Neural progenitor cell (in vitro differentiated cells): Measurements from ENCODE around the gene GPR158.

ENCODE experiments used
- EZH2 ChIP-seq: fragments of 200-600 bp; sonication (generic); IDR thresholded peaks from 2 replicates; pipeline ENCODE4 v1.6.1; 2017; ENCODE audit warnings: antibody characterized with exemption, mild to moderate bottlenecking, moderate library complexity
- TF ChIP-seq, protein P1 (sequence below): fragments of 200-600 bp; sonication (generic); IDR thresholded peaks from 2 replicates; pipeline ENCODE4 v1.5.1; 2017; ENCODE audit warnings: antibody characterized with exemption, mild to moderate bottlenecking

DNA sequence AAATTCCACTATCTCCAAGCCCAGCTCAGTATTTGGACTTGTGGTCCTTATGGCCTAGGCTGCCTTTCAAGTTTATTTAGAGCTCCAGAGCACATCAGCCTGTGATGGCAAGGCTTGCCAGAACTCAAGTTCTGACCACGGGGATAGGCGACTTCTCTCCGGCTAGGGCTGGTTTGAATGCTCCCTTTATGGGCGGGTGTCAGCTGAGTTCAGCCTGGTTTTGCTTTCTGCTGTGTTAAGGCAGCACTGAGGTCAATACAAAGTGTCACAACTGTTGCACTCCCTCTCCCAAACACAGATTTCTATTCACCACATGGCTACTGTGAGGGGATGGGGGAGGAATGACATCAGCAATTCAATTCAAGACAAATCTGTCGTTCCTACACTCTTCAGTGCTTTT, 441.1 kb downstream of the GPR158 start:
- TF ChIP-seq, protein P1, sequence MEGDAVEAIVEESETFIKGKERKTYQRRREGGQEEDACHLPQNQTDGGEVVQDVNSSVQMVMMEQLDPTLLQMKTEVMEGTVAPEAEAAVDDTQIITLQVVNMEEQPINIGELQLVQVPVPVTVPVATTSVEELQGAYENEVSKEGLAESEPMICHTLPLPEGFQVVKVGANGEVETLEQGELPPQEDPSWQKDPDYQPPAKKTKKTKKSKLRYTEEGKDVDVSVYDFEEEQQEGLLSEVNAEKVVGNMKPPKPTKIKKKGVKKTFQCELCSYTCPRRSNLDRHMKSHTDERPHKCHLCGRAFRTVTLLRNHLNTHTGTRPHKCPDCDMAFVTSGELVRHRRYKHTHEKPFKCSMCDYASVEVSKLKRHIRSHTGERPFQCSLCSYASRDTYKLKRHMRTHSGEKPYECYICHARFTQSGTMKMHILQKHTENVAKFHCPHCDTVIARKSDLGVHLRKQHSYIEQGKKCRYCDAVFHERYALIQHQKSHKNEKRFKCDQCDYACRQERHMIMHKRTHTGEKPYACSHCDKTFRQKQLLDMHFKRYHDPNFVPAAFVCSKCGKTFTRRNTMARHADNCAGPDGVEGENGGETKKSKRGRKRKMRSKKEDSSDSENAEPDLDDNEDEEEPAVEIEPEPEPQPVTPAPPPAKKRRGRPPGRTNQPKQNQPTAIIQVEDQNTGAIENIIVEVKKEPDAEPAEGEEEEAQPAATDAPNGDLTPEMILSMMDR, result no peak
- no peak for TF ChIP-seq EZH2
